Peyer's patch (tissue), 4 donors: Measurements from ENCODE around the gene CCNJ.

Source experiments
- POLR2A ChIP-seq, 2 donors: fragments of 450-650 bp; IDR thresholded peaks; one replicate each; pipeline ENCODE4 v1.5.1; 2017; ENCODE audit warnings: antibody characterized with exemption in 2 of 2, mild to moderate bottlenecking in 2 of 2, moderate library complexity in 2 of 2
- TF ChIP-seq, protein P1 (sequence below), 6 experiments: fragments of 450-650 bp in 4 of 6; fragments of 200-600 bp in 2 of 6; sonication (generic) in 1 of 6; IDR thresholded peaks; one replicate each; pipeline ENCODE4 v1.5.1; 2017 to 2019; ENCODE audit warnings: antibody characterized with exemption in 6 of 6, mild to moderate bottlenecking in 3 of 6, moderate library complexity in 1 of 6

DNA sequence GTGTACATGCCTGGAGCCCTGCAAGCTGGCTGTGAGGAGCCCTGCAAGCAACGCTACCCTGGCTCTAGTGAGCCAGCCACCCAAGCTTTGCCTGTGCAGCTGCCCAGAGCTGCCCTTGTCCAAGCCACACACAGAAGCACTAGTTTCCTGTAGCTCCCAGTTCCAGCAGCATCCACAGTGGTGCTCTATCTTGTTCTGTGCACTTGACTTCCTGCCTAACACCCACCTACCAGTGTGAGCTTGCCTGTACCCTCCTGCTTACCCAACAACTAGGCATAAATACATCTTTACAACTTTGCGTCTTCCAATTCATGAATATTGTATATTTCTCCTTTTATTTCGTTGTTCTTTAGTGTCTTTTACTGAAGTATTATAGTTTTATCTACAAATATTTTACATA, 54.5 kb downstream of the CCNJ start:
- TF ChIP-seq POLR2A (IDR thresholded peaks at IDR 0.05), result no peak
- TF ChIP-seq, protein P1, sequence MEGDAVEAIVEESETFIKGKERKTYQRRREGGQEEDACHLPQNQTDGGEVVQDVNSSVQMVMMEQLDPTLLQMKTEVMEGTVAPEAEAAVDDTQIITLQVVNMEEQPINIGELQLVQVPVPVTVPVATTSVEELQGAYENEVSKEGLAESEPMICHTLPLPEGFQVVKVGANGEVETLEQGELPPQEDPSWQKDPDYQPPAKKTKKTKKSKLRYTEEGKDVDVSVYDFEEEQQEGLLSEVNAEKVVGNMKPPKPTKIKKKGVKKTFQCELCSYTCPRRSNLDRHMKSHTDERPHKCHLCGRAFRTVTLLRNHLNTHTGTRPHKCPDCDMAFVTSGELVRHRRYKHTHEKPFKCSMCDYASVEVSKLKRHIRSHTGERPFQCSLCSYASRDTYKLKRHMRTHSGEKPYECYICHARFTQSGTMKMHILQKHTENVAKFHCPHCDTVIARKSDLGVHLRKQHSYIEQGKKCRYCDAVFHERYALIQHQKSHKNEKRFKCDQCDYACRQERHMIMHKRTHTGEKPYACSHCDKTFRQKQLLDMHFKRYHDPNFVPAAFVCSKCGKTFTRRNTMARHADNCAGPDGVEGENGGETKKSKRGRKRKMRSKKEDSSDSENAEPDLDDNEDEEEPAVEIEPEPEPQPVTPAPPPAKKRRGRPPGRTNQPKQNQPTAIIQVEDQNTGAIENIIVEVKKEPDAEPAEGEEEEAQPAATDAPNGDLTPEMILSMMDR (IDR thresholded peaks at IDR 0.05), result no peak
